Subcutaneous adipose tissue (tissue), 4 donors: ENCODE data around the gene CCDC186. TPM values are rescaled to one million over a fixed set of nuclear protein-coding genes. Genes with fewer than 3 reads are reported as not detected.

Experiments
- CTCF ChIP-seq: fragments of 450-650 bp; IDR thresholded peaks from one replicate; pipeline ENCODE4 v1.5.1; 2016; ENCODE audit warnings: low read depth, mild to moderate bottlenecking, control low read depth, antibody characterized with exemption, moderate library complexity
- total RNA-seq, 4 donors: library from RNA; depleted of rRNA; stranded (reverse); fragments of >200 nt; gene quantifications; one replicate each; pipeline ENCODE4 v1.1.0, GENCODE V29; 2016

CCDC186 gene
- total RNA-seq, 4 donors from 2014 or later = 21.4 to 32.8 (median 30.8) TPM

GRCh38 chr10:114142018-114142417 lies 32.0 kb downstream of the CCDC186 start:
- no peak for TF ChIP-seq CTCF

GRCh38 chr10:114140036-114140435 lies 34.0 kb downstream of the CCDC186 start:
- no peak for TF ChIP-seq CTCF

- no peak for TF ChIP-seq CTCF
Measured at GRCh38 chr10:114138581-114138980, 35.4 kb downstream of the CCDC186 start.

GRCh38 chr10:114135476-114135875 lies 38.5 kb downstream of the CCDC186 start:
- TF ChIP-seq CTCF = no peak

- no peak for TF ChIP-seq CTCF
Measured at GRCh38 chr10:114131094-114131493, 42.9 kb downstream of the CCDC186 start.

- TF ChIP-seq CTCF = no peak
Measured at GRCh38 chr10:114121031-114121430, 53.0 kb downstream of the CCDC186 start.

- no peak for TF ChIP-seq CTCF
Measured at GRCh38 chr10:114118514-114118913, 55.5 kb downstream of the CCDC186 start.
